ACHN (cell line): ENCODE data around the gene HFM1.
"Not testable (repeated sequence)": the region's sequence is repeated elsewhere in the genome, so short reads cannot be mapped to it uniquely, and the experiment has no call there.

Experiments used
- DNase-seq: peaks from one replicate; pipeline ENCODE4 v3.0.0-alpha.2; 2015
- in situ Hi-C: cut with HindIII; loops from 2 replicates; pipeline ENCODE4 v1.10.0; 2017; ENCODE audit warnings: low sequenced_read_pairs, low pct_ligation_motif_present, low pct_unique_long_range_greater_than_20kb

The HFM1 gene

GRCh38 chr1:91386109-91386508 lies 18.5 kb downstream of the HFM1 start:
- no peak for DNase-seq
- in situ Hi-C loops, result no loop called here

GRCh38 chr1:91383456-91383855 lies 21.2 kb downstream of the HFM1 start:
- in situ Hi-C loops, result no loop called here
- DNase-seq, result no peak

GRCh38 chr1:91381844-91382243 lies 22.8 kb downstream of the HFM1 start:
- no peak for DNase-seq
- in situ Hi-C loops, result no loop called here

GRCh38 chr1:91374086-91374485 lies 30.6 kb downstream of the HFM1 start:
- DNase-seq, result no peak
- in situ Hi-C loops, result no loop called here

GRCh38 chr1:91372230-91372629 lies 32.4 kb downstream of the HFM1 start:
- in situ Hi-C loops, DNase-seq: not testable (repeated sequence)

- DNase-seq, result no peak
- in situ Hi-C loops, result no loop called here
These were observed 55.1 kb downstream of the HFM1 start for GRCh38 chr1:91349524-91349923.

- DNase-seq, result no peak
- in situ Hi-C loops, result no loop called here
These were observed 57.8 kb downstream of the HFM1 start for GRCh38 chr1:91346824-91347223.

- in situ Hi-C loops, result no loop called here
These were observed 59.1 kb downstream of the HFM1 start for GRCh38 chr1:91345395-91346005.

GRCh38 chr1:91338501-91338900 lies 66.1 kb downstream of the HFM1 start:
- in situ Hi-C loops, result no loop called here
- DNase-seq, result no peak

More at GRCh38 chr1:91345395-91346005, 59.1 kb downstream of the HFM1 start:
- no peak for DNase-seq

GRCh38 chr1:91335603-91336002 lies 69.0 kb downstream of the HFM1 start:
- no peak for DNase-seq
- in situ Hi-C loops, result no loop called here

- no peak for DNase-seq
- in situ Hi-C loops, result no loop called here
These were observed 69.8 kb downstream of the HFM1 start for GRCh38 chr1:91334856-91335255.

- in situ Hi-C loops, result no loop called here
These were observed 79.2 kb downstream of the HFM1 start for GRCh38 chr1:91325456-91325855.

GRCh38 chr1:91314643-91315042 lies 90.0 kb downstream of the HFM1 start:
- in situ Hi-C loops, result no loop called here
- no peak for DNase-seq

More at GRCh38 chr1:91325456-91325855, 79.2 kb downstream of the HFM1 start:
- DNase-seq, result no peak

GRCh38 chr1:91311672-91312071 lies 93.0 kb downstream of the HFM1 start:
- DNase-seq, result no peak
- in situ Hi-C loops, result no loop called here

- in situ Hi-C loops, result no loop called here
- DNase-seq, result no peak
These were observed 96.1 kb downstream of the HFM1 start for GRCh38 chr1:91308544-91308943.

- in situ Hi-C loops, result no loop called here
These were observed 96.7 kb downstream of the HFM1 start for GRCh38 chr1:91307784-91308409.

GRCh38 chr1:91303165-91303564 lies 101.5 kb downstream of the HFM1 start:
- no peak for DNase-seq

More at GRCh38 chr1:91307784-91308409, 96.7 kb downstream of the HFM1 start:
- DNase-seq, result no peak

GRCh38 chr1:91288843-91289553 lies 115.6 kb downstream of the HFM1 start:
- in situ Hi-C loops, result not testable (repeated sequence)

More at GRCh38 chr1:91303165-91303564, 101.5 kb downstream of the HFM1 start:
- in situ Hi-C loops, result no loop called here

GRCh38 chr1:91286962-91287317 lies 117.7 kb downstream of the HFM1 start:
- in situ Hi-C loops, DNase-seq: not testable (repeated sequence)

More at GRCh38 chr1:91288843-91289553, 115.6 kb downstream of the HFM1 start:
- not testable (repeated sequence) for DNase-seq
